Measurements from ENCODE around the gene KLHL6.
"Not testable (repeated sequence)": the region's sequence is repeated elsewhere in the genome, so short reads cannot be mapped to it uniquely, and the experiment has no call there.

The KLHL6 gene

DNA sequence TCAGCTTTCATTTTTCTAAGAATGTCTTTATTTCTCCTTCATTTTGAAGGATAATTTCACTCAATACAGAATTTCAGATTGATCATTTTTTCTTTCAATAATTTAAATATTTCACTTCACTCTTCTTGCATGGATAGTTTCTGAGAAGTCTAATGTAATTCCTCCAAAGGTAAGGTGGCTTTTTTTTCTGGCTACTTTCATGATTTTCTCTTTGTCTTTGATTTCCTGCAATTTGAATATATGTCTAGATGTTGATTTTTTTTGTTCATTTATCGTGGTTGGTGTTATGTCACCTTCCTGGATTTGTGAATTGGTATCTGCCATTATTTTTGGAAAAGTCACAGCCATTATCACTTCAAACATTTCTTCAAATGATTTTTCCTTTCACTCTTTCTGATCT, 112.5 kb downstream of the KLHL6 start:
- no peak for TF ChIP-seq GABPA (IDR thresholded peaks at IDR 0.05; ENCODE audit: low read depth)
- no peak for TF ChIP-seq SPI1 (IDR thresholded peaks at IDR 0.05; ENCODE audit: borderline replicate concordance, low read depth)
- TF ChIP-seq, protein P1, sequence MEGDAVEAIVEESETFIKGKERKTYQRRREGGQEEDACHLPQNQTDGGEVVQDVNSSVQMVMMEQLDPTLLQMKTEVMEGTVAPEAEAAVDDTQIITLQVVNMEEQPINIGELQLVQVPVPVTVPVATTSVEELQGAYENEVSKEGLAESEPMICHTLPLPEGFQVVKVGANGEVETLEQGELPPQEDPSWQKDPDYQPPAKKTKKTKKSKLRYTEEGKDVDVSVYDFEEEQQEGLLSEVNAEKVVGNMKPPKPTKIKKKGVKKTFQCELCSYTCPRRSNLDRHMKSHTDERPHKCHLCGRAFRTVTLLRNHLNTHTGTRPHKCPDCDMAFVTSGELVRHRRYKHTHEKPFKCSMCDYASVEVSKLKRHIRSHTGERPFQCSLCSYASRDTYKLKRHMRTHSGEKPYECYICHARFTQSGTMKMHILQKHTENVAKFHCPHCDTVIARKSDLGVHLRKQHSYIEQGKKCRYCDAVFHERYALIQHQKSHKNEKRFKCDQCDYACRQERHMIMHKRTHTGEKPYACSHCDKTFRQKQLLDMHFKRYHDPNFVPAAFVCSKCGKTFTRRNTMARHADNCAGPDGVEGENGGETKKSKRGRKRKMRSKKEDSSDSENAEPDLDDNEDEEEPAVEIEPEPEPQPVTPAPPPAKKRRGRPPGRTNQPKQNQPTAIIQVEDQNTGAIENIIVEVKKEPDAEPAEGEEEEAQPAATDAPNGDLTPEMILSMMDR (IDR thresholded peaks at IDR 0.05; ENCODE audit: insufficient read depth, low read length), result no peak
- no peak for TF ChIP-seq POLR2AphosphoS5 (IDR thresholded peaks at IDR 0.05; ENCODE audit: low read depth)
- no peak for TF ChIP-seq REST (IDR thresholded peaks at IDR 0.05; ENCODE audit: insufficient replicate concordance, low read depth)
- Histone ChIP-seq H3K4me3 (replicated peaks; ENCODE audit: insufficient read depth, low read length) (no peak overlapping the region), H3K27ac (replicated peaks) (no peak overlapping the region), H3K27me3 (ENCODE audit: insufficient read depth, poor library complexity, severe bottlenecking) (no peaks in the 10 kb centered on the region)
- no peak for DNase-seq (ENCODE audit: low read depth in 1 of 2, low spot score in 1 of 2)

DNA sequence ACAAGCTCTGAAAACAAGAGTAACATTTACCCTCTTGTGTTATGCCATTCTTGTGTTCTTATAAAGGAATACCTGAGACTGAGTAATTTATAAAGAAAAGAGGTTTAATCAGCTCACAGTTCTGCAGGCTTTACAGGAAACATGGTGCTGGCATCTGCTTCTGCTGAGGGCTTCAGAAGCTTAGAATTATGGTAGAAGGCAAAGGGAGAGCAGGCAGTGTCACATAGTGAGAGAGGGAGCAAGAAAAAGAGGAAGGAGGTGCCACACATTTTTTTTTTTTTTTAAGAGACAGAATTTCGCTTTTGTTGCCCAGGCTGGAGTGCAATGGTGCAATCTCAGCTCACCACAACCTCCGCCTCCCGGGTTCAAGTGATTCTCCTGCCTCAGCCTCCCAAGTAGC, 115.0 kb downstream of the KLHL6 start:
- not testable (repeated sequence) for H3K27ac ChIP-seq (replicated peaks); H3K4me3 ChIP-seq (replicated peaks; ENCODE audit: insufficient read depth, low read length); H3K27me3 ChIP-seq (ENCODE audit: insufficient read depth, poor library complexity, severe bottlenecking)
- DNase-seq (ENCODE audit: low read depth in 1 of 2, low spot score in 1 of 2), result peak in 1 of 2 experiments; percentile 32

DNA sequence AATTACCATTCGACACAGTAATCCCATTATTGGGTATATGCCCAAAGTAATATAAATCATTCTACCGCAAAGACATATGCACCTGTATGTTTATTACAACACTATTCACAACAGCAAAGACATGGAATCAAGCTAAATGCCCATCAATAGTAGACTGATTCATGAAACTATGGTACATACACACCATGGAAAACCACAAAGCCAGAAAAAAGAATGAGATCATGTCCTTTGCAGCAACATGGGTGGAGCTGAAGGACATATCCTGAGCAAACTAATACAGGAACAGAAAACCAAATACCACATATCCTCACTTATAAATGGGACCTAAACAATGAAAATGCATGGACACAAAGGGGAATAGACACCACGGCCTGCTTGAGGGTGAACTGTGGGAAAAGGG, 116.0 kb downstream of the KLHL6 start:
- no peak for DNase-seq (ENCODE audit: low read depth in 1 of 2, low spot score in 1 of 2)
- Histone ChIP-seq H3K4me3 (replicated peaks; ENCODE audit: insufficient read depth, low read length) (no peak overlapping the region), H3K27me3 (ENCODE audit: insufficient read depth, poor library complexity, severe bottlenecking) (no peaks in the 10 kb centered on the region), H3K27ac (replicated peaks) (no peak overlapping the region)
- no peak for TF ChIP-seq SPI1 (IDR thresholded peaks at IDR 0.05; ENCODE audit: borderline replicate concordance, low read depth)
- no peak for TF ChIP-seq GABPA (IDR thresholded peaks at IDR 0.05; ENCODE audit: low read depth)
- TF ChIP-seq, protein P1 (IDR thresholded peaks at IDR 0.05; ENCODE audit: insufficient read depth, low read length), result no peak
- TF ChIP-seq POLR2AphosphoS5 (IDR thresholded peaks at IDR 0.05; ENCODE audit: low read depth), result no peak
- no peak for TF ChIP-seq REST (IDR thresholded peaks at IDR 0.05; ENCODE audit: insufficient replicate concordance, low read depth)

DNA sequence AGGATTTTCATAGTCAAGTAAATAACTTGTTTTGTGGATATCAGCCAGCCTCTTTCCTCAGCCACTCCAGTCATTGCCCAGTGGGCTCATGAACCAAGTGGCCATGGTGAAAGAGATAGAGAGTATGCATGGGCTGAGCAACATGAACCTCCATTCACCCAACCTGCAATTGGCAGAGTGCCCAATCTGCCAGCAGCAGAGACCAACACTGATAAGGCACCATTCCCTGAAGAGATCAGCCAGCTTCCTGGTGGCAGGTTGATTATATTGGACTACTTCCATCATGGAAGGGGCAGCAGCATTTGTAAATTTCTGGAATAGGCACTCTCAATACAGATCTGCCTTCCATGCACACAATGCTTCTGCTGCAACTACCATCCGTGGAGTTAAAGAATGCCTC, 116.8 kb downstream of the KLHL6 start:
- no peaks in the 10 kb centered on the region for H3K27me3 ChIP-seq (ENCODE audit: insufficient read depth, poor library complexity, severe bottlenecking)
- H3K4me3 ChIP-seq (replicated peaks; ENCODE audit: insufficient read depth, low read length), result no peak overlapping the region
- no peak for DNase-seq (ENCODE audit: low read depth in 1 of 2, low spot score in 1 of 2)
- TF ChIP-seq SPI1 (IDR thresholded peaks at IDR 0.05; ENCODE audit: borderline replicate concordance, low read depth) (no peak), POLR2AphosphoS5 (IDR thresholded peaks at IDR 0.05; ENCODE audit: low read depth) (no peak), GABPA (IDR thresholded peaks at IDR 0.05; ENCODE audit: low read depth) (no peak), REST (IDR thresholded peaks at IDR 0.05; ENCODE audit: insufficient replicate concordance, low read depth) (no peak)
- TF ChIP-seq, protein P1 (IDR thresholded peaks at IDR 0.05; ENCODE audit: insufficient read depth, low read length), result no peak
- H3K27ac ChIP-seq (replicated peaks), result no peak overlapping the region
